Tibial artery (tissue), 4 donors: Measurements from ENCODE around the gene DSC3.

ENCODE experiments used
- DNase-seq, 2 donors: peaks; one replicate each; pipeline ENCODE4 v3.0.0-alpha.2; 2019
- H3K27ac ChIP-seq, 2 donors: fragments of 200-600 bp; sonication (generic) in 1 of 2; 1 replicate in 1 of 2; 2 replicates in 1 of 2; pipeline ENCODE4 v1.5.1; 2018 to 2019; ENCODE audit warnings: mild to moderate bottlenecking in 1 of 2
- H3K27me3 ChIP-seq, 2 donors: fragments of 200-600 bp; sonication (generic) in 1 of 2; one replicate each; pipeline versions ENCODE4 v1.5.1 to v1.6.0; 2016 to 2019
- H3K36me3 ChIP-seq, 3 donors: fragments of 200-600 bp; sonication (generic) in 2 of 3; one replicate each; pipeline ENCODE4 v1.5.1; 2016 to 2019; ENCODE audit warnings: mild to moderate bottlenecking in 2 of 3
- H3K4me1 ChIP-seq, 4 donors: fragments of 200-600 bp; sonication (generic) in 2 of 4; 1 replicate in 3 of 4; 2 replicates in 1 of 4; pipeline ENCODE4 v1.5.1; 2016 to 2019
- H3K4me3 ChIP-seq, 2 donors: fragments of 200-600 bp; sonication (generic) in 1 of 2; 1 replicate in 1 of 2; 2 replicates in 1 of 2; pipeline ENCODE4 v1.5.1; 2018 to 2019; ENCODE audit warnings: mild to moderate bottlenecking in 2 of 2
- H3K9me3 ChIP-seq, 3 donors: fragments of 200-600 bp; sonication (generic) in 1 of 3; one replicate each; pipeline ENCODE4 v1.5.1; 2016 to 2019
- intact Hi-C: fragments of 100-400 bp; cut with DNase I; formaldehyde crosslinking; loops from one replicate; pipeline ENCODE4 v1.15.0; 2023; ENCODE audit warnings: low total_unique reads
- TF ChIP-seq, protein P1 (sequence below), 2 experiments: fragments of 200-600 bp in 1 of 2; fragments of 450-650 bp in 1 of 2; IDR thresholded peaks; one replicate each; pipeline ENCODE4 v1.5.1; 2017 to 2019; ENCODE audit warnings: antibody characterized with exemption in 2 of 2, mild to moderate bottlenecking in 1 of 2, moderate library complexity in 1 of 2

The DSC3 gene

GRCh38 chr18:31058897-31059296 lies 16.4 kb upstream of the DSC3 start:
- TF ChIP-seq, protein P1, sequence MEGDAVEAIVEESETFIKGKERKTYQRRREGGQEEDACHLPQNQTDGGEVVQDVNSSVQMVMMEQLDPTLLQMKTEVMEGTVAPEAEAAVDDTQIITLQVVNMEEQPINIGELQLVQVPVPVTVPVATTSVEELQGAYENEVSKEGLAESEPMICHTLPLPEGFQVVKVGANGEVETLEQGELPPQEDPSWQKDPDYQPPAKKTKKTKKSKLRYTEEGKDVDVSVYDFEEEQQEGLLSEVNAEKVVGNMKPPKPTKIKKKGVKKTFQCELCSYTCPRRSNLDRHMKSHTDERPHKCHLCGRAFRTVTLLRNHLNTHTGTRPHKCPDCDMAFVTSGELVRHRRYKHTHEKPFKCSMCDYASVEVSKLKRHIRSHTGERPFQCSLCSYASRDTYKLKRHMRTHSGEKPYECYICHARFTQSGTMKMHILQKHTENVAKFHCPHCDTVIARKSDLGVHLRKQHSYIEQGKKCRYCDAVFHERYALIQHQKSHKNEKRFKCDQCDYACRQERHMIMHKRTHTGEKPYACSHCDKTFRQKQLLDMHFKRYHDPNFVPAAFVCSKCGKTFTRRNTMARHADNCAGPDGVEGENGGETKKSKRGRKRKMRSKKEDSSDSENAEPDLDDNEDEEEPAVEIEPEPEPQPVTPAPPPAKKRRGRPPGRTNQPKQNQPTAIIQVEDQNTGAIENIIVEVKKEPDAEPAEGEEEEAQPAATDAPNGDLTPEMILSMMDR (IDR thresholded peaks at IDR 0.05), result no peak
- no peaks in the 10 kb centered on the region for H3K36me3 ChIP-seq
- H3K4me1 ChIP-seq, result no peaks in the 10 kb centered on the region
- H3K4me3 ChIP-seq, result no peak overlapping the region
- no peak for DNase-seq
- intact Hi-C loops, result no loop called here
- no peaks in the 10 kb centered on the region for H3K27me3 ChIP-seq
- no peak overlapping the region for H3K27ac ChIP-seq
- H3K9me3 ChIP-seq, result no peaks in the 10 kb centered on the region

GRCh38 chr18:31057917-31058316 lies 15.4 kb upstream of the DSC3 start:
- H3K27ac ChIP-seq, result no peak overlapping the region
- H3K4me3 ChIP-seq, result no peak overlapping the region
- intact Hi-C loops, result no loop called here
- H3K36me3 ChIP-seq, result no peaks in the 10 kb centered on the region
- no peak for DNase-seq
- no peaks in the 10 kb centered on the region for H3K4me1 ChIP-seq
- H3K27me3 ChIP-seq, result no peaks in the 10 kb centered on the region
- H3K9me3 ChIP-seq, result no peaks in the 10 kb centered on the region
- TF ChIP-seq, protein P1 (IDR thresholded peaks at IDR 0.05), result no peak

GRCh38 chr18:31057051-31057450 lies 14.5 kb upstream of the DSC3 start:
- TF ChIP-seq, protein P1 (IDR thresholded peaks at IDR 0.05), result no peak
- intact Hi-C loops, result no loop called here
- Histone ChIP-seq H3K27me3 (no peaks in the 10 kb centered on the region), H3K4me3 (no peak overlapping the region), H3K27ac (no peak overlapping the region), H3K4me1 (no peaks in the 10 kb centered on the region), H3K9me3 (no peaks in the 10 kb centered on the region), H3K36me3 (no peaks in the 10 kb centered on the region)
- no peak for DNase-seq

GRCh38 chr18:31056296-31056695 lies 13.8 kb upstream of the DSC3 start:
- intact Hi-C loops, result no loop called here
- no peak overlapping the region for H3K4me3 ChIP-seq
- TF ChIP-seq, protein P1 (IDR thresholded peaks at IDR 0.05), result no peak

GRCh38 chr18:31050635-31051034 lies 8.1 kb upstream of the DSC3 start:
- no peaks in the 10 kb centered on the region for H3K36me3 ChIP-seq
- H3K27ac ChIP-seq, result no peak overlapping the region
- intact Hi-C loops, result no loop called here
- no peaks in the 10 kb centered on the region for H3K9me3 ChIP-seq
- no peak for DNase-seq
- TF ChIP-seq, protein P1 (IDR thresholded peaks at IDR 0.05), result no peak
- H3K27me3 ChIP-seq, result no peaks in the 10 kb centered on the region
- no peaks in the 10 kb centered on the region for H3K4me1 ChIP-seq
- H3K4me3 ChIP-seq, result no peak overlapping the region

More at GRCh38 chr18:31056296-31056695, 13.8 kb upstream of the DSC3 start:
- Histone ChIP-seq H3K36me3 (no peaks in the 10 kb centered on the region), H3K27me3 (no peaks in the 10 kb centered on the region), H3K27ac (no peak overlapping the region), H3K4me1 (no peaks in the 10 kb centered on the region), H3K9me3 (no peaks in the 10 kb centered on the region)
- no peak for DNase-seq

DNA sequence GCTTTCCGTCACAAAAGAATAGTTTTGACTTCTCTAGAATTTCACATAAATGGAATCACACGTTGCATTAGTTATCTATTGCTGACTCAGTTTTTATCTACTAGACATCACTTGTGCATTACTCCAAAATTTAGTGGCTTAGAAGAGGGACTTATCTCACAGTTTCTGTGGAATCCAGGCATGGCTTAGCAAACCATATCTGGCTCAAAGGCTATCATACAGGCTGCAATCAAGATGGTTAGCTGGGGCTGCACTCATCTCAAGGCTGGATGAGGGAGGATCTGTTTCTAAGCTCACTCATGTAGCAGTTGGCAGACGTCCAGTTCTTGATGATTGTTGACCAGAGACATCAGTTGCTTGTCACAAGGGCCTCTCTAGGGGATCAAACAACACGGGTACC lies 6.6 kb upstream of the DSC3 start:
- intact Hi-C loops, result no loop called here
- H3K36me3 ChIP-seq, result no peaks in the 10 kb centered on the region
- TF ChIP-seq, protein P1 (IDR thresholded peaks at IDR 0.05), result no peak
- H3K9me3 ChIP-seq, result no peaks in the 10 kb centered on the region
- no peak for DNase-seq
- no peaks in the 10 kb centered on the region for H3K27me3 ChIP-seq
- no peak overlapping the region for H3K4me3 ChIP-seq
- no peaks in the 10 kb centered on the region for H3K4me1 ChIP-seq
- no peak overlapping the region for H3K27ac ChIP-seq
